Colon (tissue), 2 donors: ENCODE data around the gene PARD3.

ENCODE experiments used
- FAIRE-seq: peaks from 2 replicates; lab custom pipeline; 2012; peaks lifted over from hg19 to GRCh38; lab: Jason Lieb, UNC
- donor health status: control.
- donor health status: control.

PARD3 gene

DNA sequence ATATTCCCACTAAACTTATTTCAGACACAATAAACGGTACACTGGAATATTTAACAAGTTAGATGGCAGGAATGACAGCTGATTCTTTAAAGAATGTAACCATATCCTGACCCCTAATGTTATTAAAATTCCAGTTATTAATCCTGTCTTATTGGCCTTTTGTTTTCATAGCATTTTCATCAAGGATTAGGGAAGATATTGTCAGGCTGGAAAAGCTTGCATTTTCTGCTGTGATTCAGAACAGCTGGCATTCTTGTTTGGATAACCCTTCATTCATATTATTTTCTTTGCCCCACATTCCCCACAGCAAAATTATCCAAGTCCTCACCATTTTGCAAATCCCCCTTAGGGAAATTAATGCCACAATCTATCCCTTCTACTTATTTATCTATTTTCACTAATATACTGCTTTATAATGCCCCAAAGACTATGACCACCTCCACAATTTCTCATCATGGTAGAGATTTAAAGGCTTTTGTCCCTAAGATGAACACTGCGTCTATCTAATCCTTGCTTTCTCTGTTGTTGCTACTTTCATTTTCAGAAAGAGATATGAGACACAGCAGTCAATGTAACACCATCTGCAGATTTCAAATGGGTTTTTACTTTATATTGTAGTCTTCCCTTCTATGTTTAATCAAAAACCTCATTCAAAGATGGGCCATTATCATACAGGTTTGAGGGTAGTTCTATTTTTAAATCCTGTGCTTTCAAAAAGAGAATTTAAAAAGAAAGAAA is 475.1 kb downstream of the PARD3 start:
- no peak for FAIRE-seq

DNA sequence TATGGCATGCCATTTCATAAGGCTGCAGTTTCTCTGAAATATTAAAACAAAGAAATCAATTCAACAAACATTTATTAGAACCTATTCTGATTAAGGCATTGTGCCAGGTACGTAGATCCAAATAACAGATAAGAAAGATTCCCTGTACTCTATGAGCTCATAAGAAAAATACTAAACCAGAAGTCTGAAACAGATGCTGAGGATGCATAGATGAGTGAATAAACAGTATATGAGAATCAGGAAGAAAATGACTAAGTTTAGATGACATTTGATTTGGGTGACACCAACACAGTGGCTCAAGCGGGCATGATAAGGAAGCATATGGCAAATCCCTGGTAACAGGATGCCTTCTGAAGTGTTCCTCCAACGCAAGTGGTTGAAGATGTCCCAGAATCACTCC is 477.2 kb downstream of the PARD3 start:
- no peak for FAIRE-seq

DNA sequence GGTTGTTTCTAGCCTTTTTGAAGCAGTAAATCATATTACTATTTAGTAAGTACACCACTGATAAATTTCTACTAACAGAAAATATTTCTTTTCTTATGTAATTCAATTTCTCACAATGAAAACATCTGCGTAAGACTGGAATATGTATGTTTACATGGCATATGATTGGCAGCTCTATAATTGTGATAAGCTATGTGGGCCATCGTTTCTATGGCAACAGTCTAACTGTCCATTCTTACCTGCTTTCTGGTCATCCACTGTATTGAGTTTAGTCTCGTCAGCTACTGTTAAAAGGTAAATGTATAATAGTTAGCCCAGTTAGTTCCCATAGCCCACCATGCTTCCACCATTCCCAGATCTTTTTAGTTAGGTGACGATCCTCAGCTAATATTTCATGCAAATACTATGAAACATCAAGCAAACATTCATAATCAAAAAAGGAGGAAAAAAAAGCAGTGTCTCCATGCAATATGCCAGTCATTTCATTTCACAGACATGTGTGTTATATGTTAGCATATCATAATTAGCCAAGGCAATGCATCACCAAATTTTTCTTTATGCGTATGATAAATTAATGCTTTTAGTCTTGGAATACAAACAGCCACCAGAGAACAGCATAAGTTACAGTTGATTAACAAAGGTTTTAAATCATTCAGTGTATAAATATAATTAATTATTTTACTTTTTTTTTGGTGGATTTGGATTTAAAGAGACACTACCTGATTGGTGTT is 479.0 kb downstream of the PARD3 start:
- FAIRE-seq, result no peak

DNA sequence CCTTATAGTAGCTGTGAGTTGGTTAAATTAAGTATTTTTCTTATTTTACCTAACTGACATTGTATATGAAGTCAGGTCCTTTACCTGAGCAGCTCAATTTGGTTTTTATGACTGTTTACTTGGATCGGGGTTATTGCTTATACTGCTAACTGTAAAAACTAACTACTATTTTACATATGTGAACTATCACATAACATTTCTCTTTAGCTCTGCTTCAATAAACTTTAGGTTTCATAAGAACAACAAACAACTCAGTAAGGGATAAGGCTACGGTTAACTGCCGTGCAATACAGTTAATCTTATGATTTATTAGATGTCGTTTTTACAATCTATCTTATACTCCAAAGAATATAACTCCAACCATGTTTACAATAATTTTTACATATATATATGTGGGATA is 480.2 kb downstream of the PARD3 start:
- FAIRE-seq, result peak; percentile 62

DNA sequence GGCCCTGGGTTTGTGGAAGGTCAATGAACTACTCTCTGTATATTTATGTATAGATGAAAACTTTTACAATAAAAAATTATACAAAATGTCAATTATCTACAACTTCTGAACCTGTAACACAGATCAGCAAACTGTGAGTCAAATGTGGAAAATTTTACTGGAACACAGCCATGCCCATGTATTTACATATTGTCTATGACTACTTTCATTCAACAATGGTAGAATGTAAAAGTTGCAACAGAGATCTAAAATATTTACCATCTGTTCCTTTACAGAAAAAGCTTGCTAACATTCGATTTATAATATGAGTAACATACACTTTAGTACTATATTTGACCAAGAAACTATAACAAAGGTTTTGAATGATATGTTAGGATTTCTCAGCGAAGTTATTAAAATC is 481.6 kb downstream of the PARD3 start:
- peak; percentile 71 for FAIRE-seq

DNA sequence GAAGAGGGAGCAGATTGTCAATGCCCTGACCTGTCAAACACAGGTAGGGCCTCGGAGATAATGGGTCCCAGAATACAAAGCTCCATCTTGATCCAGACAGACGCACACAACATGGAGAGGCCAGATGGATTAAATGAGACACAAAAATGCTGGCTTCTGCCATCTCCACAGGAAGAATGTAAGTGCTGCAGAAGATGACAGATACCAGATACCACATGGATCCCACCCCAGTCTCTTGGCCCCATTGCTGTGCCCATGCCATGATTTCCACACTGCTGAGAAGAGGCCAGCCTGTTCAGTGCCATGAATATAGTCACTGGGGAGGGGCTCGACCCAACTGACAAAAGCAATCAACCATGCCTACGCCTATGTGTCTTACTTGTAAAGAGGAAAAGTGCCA is 487.9 kb downstream of the PARD3 start:
- FAIRE-seq, result no peak

DNA sequence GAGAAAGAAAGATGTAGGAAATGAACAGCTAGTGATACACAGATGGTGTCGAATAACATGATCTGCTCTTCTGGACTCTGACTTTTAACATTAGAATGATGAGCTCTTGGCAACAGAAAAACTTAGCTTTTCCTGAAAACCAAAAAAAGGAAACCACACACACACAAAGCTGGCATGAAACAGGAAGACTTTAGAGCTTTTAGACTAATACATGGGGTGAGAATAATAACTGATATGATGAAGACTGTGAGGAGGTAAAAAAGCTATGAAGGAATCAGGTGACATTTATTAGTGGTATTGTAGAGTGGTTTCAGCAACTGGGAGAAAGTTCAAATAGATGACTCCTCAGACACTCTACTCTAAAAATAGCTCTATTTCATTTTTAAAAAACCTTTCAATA is 491.9 kb downstream of the PARD3 start:
- FAIRE-seq, result no peak

DNA sequence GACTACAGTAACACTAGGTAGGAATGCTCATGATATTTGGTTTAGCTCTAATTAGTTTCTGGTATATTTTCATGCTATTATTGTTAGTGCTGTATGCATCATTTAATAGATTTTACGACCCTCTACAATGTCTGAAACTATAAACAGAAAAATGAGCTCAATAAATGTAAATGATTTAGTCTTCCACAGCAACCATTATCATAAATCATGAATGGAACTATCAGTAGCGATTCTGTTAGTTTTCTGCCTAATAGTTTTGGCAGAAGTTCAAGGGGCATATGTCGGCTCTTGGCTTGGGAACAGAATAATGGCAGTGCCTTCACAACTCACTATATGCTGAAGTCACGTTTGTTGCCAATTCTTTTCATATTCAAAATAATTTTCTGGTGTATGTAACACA is 494.8 kb downstream of the PARD3 start:
- no peak for FAIRE-seq

DNA sequence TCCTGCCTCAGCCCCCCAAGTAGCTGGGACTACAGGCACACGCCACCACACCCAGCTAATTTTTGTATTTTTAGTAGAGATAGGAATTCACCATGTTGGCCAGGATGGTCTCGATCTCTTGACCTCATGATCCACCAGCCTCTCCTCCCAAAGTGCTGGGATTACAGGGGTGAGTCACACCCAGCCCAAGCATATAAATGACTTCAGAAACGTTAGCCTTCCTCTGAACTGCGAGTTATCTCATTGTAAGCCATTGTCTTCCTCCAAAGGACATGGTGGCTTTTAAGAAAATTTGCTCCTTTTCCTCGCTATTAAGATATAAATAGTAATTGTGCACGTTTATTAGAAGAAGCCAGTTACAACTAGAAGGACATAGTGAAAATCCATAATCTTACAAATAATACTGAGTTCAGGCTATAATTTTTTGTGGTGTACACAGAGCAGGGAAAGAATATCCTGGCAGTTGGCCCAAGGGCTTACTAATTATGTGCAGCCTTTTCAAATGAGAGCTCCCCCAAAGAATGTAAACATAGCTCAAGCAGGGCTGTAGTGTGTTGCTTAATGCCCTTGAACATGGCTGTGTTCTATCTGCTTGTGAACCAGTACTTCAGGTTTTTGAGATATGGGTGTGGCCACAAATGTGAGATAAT is 495.8 kb downstream of the PARD3 start:
- FAIRE-seq, result no peak

DNA sequence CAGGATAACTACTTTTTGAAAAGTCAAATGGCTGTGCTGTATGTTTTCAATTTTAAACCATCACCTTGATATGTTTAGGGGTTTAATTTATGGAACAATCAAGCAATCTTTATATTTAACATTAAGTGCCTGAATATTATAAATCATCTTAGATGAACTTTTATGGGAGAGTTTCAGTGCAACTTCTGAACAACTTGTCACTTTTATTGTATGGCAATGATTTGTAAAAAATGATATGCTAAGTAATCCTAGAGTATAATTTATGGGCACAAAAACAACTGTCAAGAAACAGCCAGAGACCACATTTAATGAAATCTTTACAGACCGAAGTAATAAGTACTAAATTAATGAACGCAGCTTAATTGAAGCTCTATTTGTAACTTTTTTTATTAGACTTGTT is 498.9 kb downstream of the PARD3 start:
- FAIRE-seq, result no peak

DNA sequence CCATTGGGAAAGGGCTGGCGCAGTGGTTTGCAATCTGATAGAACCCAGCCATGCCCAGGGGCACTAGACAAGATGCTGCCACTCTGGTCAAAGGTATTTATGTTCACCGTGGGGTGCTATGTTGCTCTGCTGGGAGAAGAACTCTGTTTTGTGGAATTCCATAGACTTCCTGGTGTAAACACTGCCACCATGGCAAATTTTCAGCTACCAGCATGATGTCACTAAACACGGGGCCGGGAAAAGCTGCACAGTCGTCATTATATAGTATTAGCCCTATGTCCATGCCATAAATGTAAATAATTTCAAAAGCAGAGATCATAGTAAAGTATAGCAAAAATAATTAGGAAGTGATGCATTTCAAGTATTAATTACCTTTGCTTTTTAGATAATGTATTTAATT is 500.6 kb downstream of the PARD3 start:
- no peak for FAIRE-seq

DNA sequence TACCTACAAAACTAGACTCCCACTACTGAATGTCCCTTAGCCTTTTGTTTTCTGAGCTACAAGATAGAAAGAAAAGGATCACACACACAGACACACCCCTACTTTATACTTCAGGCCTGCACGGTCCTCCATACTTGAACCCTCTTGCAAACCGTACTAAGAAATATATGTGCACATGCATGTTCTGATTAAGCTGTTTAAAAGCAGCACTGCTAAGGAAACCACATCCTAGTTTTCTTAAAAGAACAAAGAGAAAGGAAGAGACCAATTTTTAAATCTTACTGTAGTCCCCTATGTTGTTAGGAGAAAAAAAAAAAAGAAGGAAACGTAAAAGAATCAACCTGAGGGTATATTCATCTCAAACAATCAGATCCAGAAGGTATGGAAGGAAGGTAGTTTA is 501.2 kb downstream of the PARD3 start:
- FAIRE-seq, result no peak

DNA sequence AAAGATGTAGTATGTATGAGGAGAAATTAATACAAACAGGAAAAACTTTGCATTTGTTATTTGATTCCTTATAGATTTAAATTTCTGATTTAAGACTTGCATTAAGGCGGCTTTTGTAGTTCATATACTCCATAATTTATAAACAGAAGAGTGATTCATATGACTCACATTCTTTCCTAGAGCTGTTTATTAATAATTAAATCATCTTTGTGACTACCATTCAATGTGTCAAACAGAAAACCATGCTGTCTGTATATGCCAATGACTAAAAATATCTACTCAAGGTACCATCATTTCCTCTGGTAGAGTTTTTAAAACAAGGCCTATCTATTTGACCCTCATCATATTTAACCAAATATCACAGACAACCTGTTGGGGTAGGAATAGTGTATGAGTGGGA is 501.7 kb downstream of the PARD3 start:
- FAIRE-seq, result no peak

DNA sequence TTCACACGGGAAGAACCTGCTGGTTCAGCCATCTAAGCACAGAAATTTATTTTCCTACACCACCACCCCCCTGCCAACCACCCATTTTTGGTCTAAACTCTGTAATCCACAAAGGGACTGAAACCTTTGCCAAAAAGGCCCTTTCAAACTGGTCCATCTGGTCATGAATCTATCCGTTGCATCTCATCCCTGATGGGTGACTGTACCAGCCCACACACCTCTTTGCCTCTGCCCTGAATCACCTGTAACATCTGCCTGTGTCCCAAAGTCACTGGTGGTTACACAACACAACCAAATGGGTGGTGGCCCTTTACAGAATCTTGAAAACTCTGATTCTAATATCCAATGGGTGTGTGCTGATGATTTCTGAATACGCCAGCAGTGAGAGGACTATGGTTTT is 503.4 kb downstream of the PARD3 start:
- FAIRE-seq, result no peak

DNA sequence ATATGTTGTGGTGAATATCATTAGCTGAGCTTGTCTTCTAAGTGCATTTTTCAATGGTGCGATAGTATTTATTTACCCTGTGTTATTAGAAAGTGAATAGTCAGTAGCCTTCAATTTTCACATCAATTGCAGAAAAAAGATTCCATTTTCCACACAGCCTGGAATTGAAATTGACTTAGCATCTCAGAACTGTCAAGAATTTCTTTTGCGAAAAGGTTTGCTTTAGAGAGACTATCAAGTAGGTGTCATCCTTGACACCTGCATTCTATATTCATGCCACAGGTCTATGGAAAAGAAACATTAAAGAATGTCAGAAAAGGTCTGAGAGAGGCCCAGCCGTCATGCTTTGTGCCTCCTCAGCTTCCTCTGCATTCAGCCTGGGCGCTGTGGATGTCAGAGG is 504.9 kb downstream of the PARD3 start:
- no peak for FAIRE-seq

DNA sequence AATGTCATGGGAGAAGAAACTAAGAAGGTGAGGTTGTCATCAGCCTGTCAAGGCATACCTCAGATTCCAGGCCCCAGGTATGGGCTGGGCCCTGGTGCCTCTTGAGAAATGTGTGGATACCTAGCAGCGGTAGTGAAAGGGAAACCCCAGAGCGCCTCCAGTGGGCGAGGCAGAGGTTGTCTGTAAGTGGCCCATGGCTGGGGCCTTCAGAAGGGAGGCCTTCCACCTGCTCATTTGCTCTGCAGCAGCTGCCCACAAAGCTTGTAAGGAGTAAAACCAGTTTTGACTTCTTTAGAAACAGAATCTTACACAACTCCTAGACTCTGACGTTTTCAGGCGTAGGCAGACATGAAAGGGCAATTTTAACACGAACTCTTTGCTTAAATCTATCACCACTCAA is 509.9 kb downstream of the PARD3 start:
- no peak for FAIRE-seq

DNA sequence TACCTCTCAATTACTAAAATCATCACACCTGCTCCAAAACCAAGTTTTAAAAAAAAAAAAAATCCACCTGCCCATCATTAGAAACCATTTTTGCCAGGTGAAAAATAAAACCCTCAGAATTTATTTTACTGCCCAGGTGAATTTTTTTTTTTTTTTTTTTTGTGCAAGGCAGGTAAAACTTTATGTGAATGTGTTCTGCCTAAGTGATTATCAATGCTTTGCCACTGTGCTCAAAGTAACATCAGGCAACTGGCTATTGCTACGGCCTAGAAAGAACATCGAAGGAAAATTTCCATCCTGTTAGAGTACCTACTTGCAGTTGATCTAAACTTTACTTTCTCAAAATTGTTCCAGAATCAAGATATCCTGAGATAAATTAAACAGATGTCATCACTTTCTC is 512.1 kb downstream of the PARD3 start:
- no peak for FAIRE-seq

DNA sequence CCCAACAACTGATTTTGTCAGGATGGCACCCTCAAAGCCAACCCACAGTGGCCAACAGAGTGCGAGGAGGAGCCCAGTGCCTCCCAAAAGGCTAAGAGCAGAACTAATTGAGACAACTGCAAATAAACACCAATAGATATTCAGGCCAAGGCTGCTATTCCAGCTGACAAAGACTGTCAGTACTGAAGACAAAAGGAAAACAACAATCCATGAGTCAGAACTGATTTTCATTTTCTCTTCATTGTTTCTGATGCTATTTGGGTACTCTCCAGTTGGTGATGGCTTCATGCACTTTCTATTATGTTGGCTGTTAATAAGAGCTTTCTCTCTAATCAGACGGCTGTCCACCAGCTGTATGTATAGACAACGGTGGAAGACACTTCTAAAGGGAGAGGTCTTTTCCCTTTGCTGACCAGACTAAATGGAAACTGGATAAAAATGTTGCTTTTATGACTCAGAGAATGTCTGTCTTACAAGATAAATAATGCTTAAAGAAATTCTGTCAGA is 515.9 kb downstream of the PARD3 start:
- no peak for FAIRE-seq

DNA sequence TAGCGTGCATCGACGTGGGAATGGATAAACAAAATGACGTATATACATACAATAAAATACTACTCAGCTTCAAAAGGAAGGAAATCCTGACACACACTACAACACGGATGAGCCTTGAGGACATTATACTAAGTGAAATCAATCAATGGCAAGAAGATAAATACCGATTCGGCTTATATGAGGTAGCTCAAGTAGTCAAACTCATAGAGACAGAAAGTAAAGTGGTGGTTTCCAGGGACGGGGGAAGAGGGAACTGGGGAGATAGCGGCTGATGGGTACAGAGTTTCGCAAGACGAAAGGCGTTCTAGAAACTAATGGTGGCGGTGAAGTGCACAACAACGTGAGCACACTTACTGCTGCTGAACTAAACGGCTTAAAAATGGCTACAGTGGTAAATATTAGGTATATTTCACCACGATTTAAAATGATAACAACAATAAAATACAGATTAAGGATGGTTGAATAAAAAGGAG is 516.7 kb downstream of the PARD3 start:
- FAIRE-seq, result no peak

DNA sequence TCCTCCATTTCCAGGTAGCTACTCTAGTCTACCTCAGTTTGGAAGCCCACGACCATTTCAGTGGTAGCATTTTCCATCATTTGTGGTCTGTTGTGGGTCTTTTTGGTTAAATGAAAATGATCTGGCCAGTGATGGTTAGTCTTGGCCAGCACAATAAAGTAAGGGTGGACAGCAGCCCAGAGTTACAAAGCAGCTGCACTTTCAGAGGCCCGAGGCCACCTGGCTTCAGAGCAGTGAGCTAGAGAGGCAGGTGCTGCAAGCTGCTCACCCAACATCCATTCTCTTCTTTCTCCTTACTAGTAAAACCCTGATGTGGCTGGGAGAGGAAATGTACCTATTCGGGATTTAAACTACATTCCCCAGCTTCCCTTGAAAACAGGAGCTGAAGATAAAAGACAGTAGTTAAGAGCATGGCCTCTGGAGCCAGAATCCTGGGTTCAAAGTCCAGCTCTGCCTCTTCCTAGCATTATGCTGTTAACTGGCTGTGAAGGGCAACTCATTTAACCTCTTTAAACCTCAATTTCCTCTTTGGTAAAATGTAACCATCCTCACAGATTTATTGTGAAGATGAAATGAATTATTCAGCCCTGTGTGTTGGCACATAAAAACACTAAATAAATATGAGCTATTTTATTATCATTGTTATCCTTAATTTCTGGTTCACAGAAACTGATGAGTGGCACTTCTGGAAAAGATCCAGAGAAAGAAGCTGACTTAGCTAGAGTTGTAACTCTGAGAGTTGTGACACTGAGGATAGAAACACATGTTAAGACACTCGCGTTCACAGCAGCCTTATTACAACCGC is 517.4 kb downstream of the PARD3 start:
- no peak for FAIRE-seq

DNA sequence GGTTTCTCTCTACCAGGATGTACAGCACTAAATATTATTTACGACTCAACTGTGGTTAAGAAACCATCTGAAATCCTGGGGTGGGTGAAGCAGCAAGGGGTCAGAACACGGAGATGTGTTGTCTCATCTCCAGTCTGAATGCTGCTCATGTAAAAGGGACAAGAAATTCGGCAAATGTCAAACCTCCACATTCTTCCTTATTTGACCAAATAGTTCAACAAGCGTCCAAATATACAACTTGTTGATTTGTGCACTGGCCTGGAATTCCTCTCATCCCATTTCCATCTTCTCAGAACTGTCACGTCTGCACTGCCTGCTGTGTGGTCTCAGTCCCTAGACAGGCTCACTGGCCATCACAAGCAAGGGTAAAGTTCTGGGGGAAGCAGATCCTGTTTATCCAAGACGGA is 520.0 kb downstream of the PARD3 start:
- FAIRE-seq, result no peak

DNA sequence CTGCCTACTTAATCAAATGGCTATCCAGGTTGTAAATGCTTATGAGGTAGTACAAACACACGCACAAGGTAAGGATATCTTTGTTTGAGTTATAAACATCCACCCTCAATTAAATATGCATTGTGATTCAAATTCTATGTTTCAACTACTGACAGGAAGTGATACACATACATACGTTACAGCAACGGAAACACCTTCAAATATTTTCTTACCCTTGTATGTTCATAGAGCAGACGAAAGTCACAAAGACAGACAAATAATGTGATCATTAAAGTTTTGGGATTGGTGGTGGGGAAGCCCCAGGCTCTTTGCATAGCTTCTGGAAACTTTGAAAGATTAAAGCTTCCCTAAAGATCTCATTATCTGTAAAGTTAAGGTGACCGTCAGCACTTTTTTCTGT is 521.0 kb downstream of the PARD3 start:
- no peak for FAIRE-seq
